HCT116 (cell line): Measurements from ENCODE around the gene GFY. TPM values are rescaled to one million over a fixed set of nuclear protein-coding genes. Genes with fewer than 3 reads are reported as not detected.
A peak's percentile ranks its signal among the peaks of the same experiment; 100 is the strongest.

Experiments used
- ATAC-seq: fragments of 200-7000 bp; cut with Tn5 transposase; 2 replicates; pipeline ENCODE4 v1.9.1; 2020; ENCODE audit warnings: mild to moderate bottlenecking, moderate library complexity
- BruUV-seq: library from RNA; stranded (reverse); fragments of 400-500 nt; replicated peaks from 2 replicates; lab custom pipeline; 2021; lab: Mats Ljungman, UMichigan
- CTCF ChIA-PET: fragments of 300-600 bp; sonication (Branson Sonifier 250); formaldehyde crosslinking; loops from one replicate; lab custom pipeline; 2021; ENCODE audit warnings: antibody characterized with exemption; lab: Charles Lee
- POLR2A ChIA-PET: fragments of 300-600, 350-600 bp; sonication (Branson Sonifier 250); formaldehyde crosslinking; loops from one replicate; lab custom pipeline; 2021; ENCODE audit warnings: antibody characterized with exemption; lab: Charles Lee
- RAD21 ChIA-PET, 2 experiments: fragments of 300-600 bp; sonication (Branson Sonifier 250); formaldehyde crosslinking; loops; one replicate each; lab custom pipeline; 2023; ENCODE audit warnings: low total read pairs in 2 of 2; ENCODE audit not compliant: uncharacterized antibody in 2 of 2, unreplicated experiment in 2 of 2, low non-redundant PET in 1 of 2; lab: Charles Lee
- DNase-seq: peaks from one replicate; pipeline ENCODE4 v3.0.0-alpha.2; 2010; ENCODE audit warnings: low read depth, low spot score
- H2AFZ ChIP-seq: fragments of 200-600 bp; shearing (Covaris generic), sonication (generic); 2 replicates; pipeline ENCODE4 v1.6.1; 2017; ENCODE audit warnings: low read depth, mixed run types, mixed read lengths, antibody characterized with exemption, low read length; ENCODE audit not compliant: poor library complexity, severe bottlenecking
- H3K27ac ChIP-seq: 2 replicates; pipeline ENCODE4 v1.5.1; 2012; ENCODE audit warnings: low read depth, low read length
- H3K27me3 ChIP-seq: fragments of 200-600 bp; sonication (generic); 2 replicates; pipeline ENCODE4 v1.6.1; 2016; ENCODE audit warnings: mixed run types, low read length, mixed read lengths; ENCODE audit not compliant: insufficient read depth
- H3K36me3 ChIP-seq, 2 experiments: fragments of 200-500 bp in 1 of 2; fragments of 200-600 bp in 1 of 2; sonication (Bioruptor generic) in 1 of 2; sonication (generic) in 1 of 2; 2 replicates each; pipeline versions ENCODE4 v1.5.1 to v1.6.1; 2014 to 2016; ENCODE audit warnings: low read length in 2 of 2, inconsistent platforms in 1 of 2, mixed read lengths in 1 of 2, mixed run types in 1 of 2; ENCODE audit not compliant: insufficient read depth in 2 of 2, control insufficient read depth in 1 of 2
- H3K4me1 ChIP-seq, 2 experiments: fragments of 200-600 bp in 1 of 2; sonication (generic) in 1 of 2; 2 replicates each; pipeline versions ENCODE4 v1.5.1 to v1.6.1; 2012 to 2017; ENCODE audit warnings: low read length in 2 of 2, inconsistent platforms in 1 of 2, mild to moderate bottlenecking in 1 of 2, mixed read lengths in 1 of 2, mixed run types in 1 of 2, moderate library complexity in 1 of 2; ENCODE audit not compliant: insufficient read depth in 2 of 2, control insufficient read depth in 1 of 2
- H3K4me2 ChIP-seq: fragments of 200-600 bp; sonication (generic); 2 replicates; pipeline ENCODE4 v1.6.1; 2017; ENCODE audit warnings: mixed run types, low read length, mixed read lengths
- H3K4me3 ChIP-seq, 2 experiments: fragments of 200-600 bp in 1 of 2; sonication (generic) in 1 of 2; replicated peaks in 1 of 2; 2 replicates each; pipeline ENCODE4 v1.5.1; 2011 to 2016; ENCODE audit warnings: low read length in 2 of 2, control low read depth in 1 of 2, low read depth in 1 of 2, mild to moderate bottlenecking in 1 of 2, mixed read lengths in 1 of 2, mixed run types in 1 of 2
- H3K79me2 ChIP-seq: fragments of 200-600 bp; sonication (generic); 2 replicates; pipeline ENCODE4 v1.6.1; 2017; ENCODE audit warnings: mild to moderate bottlenecking, mixed run types, low read length, moderate library complexity, mixed read lengths; ENCODE audit not compliant: insufficient read depth
- H3K9ac ChIP-seq: fragments of 200-600 bp; sonication (generic); 2 replicates; pipeline ENCODE4 v1.6.1; 2016; ENCODE audit warnings: low read length, mixed read lengths
- H3K9me2 ChIP-seq: fragments of 200-600 bp; sonication (generic), shearing (Covaris generic); 2 replicates; pipeline ENCODE4 v1.6.1; 2017; ENCODE audit warnings: mixed run types, mild to moderate bottlenecking, moderate library complexity; ENCODE audit not compliant: insufficient read depth
- H3K9me3 ChIP-seq, 2 experiments: fragments of 200-500 bp in 1 of 2; fragments of 200-600 bp in 1 of 2; sonication (Bioruptor generic) in 1 of 2; sonication (generic) in 1 of 2; 2 replicates each; pipeline ENCODE4 v1.6.1; 2014 to 2017; ENCODE audit warnings: low read length in 2 of 2, mixed read lengths in 2 of 2, inconsistent platforms in 1 of 2, low read depth in 1 of 2, mild to moderate bottlenecking in 1 of 2, mixed run types in 1 of 2, moderate library complexity in 1 of 2; ENCODE audit not compliant: control insufficient read depth in 1 of 2, insufficient read depth in 1 of 2
- H4K20me1 ChIP-seq: fragments of 200-600 bp; sonication (generic), shearing (Covaris generic); 2 replicates; pipeline ENCODE4 v1.6.1; 2017; ENCODE audit warnings: mixed run types, mild to moderate bottlenecking, moderate library complexity; ENCODE audit not compliant: insufficient read depth
- CBX3 ChIP-seq: IDR thresholded peaks from 2 replicates; pipeline ENCODE4 v1.6.1; 2012; ENCODE audit warnings: low read depth
- EGR1 ChIP-seq: IDR thresholded peaks from 2 replicates; pipeline ENCODE4 v1.6.1; 2012; ENCODE audit warnings: low read depth
- EZH2 ChIP-seq: fragments of 200-600 bp; sonication (generic); IDR thresholded peaks from 2 replicates; pipeline ENCODE4 v1.6.1; 2017; ENCODE audit warnings: antibody characterized with exemption, mixed run types
- JUND ChIP-seq: IDR thresholded peaks from 2 replicates; pipeline ENCODE4 v1.6.1; 2012
- POLR2A ChIP-seq: IDR thresholded peaks from 2 replicates; pipeline ENCODE4 v1.7.0; 2011; ENCODE audit warnings: borderline replicate concordance; ENCODE audit not compliant: insufficient read depth, insufficient read length; ENCODE audit errors: extremely low read depth
- POLR2AphosphoS5 ChIP-seq: IDR thresholded peaks from 2 replicates; pipeline ENCODE4 v1.6.1; 2011; ENCODE audit warnings: mild to moderate bottlenecking, low read depth, low read length, moderate library complexity
- RAD21 ChIP-seq: IDR thresholded peaks from 2 replicates; pipeline ENCODE4 v1.6.1; 2012; ENCODE audit warnings: low read depth, mild to moderate bottlenecking
- SIN3A ChIP-seq: IDR thresholded peaks from 2 replicates; pipeline ENCODE4 v1.6.1; 2012; ENCODE audit warnings: low read depth
- SRF ChIP-seq: IDR thresholded peaks from 2 replicates; pipeline ENCODE4 v1.6.1; 2012; ENCODE audit warnings: low read depth
- YY1 ChIP-seq: IDR thresholded peaks from 2 replicates; pipeline ENCODE4 v1.6.1; 2011; ENCODE audit warnings: low read length, low read depth, moderate library complexity, mild to moderate bottlenecking; ENCODE audit not compliant: insufficient replicate concordance; ENCODE audit errors: extremely low read depth
- ZFX ChIP-seq: fragments of 450-650 bp; IDR thresholded peaks from 2 replicates; pipeline ENCODE4 v1.6.1; 2017
- ZNF274 ChIP-seq: fragments of 200-500 bp; sonication (Bioruptor generic); IDR thresholded peaks from 2 replicates; pipeline ENCODE4 v1.6.1; 2014; ENCODE audit warnings: mild to moderate bottlenecking, low read depth, low read length, inconsistent platforms
- intact Hi-C: fragments of 100-400 bp; cut with micrococcal nuclease; formaldehyde crosslinking; loops from 2 replicates; pipeline ENCODE4 v1.10.0; 2022
- total RNA-seq: library from RNA; stranded (reverse); gene quantifications from one replicate; pipeline ENCODE4 v1.2.1, GENCODE V29; 2021; ENCODE audit not compliant: unreplicated experiment
- TF ChIP-seq, protein P1 (sequence below): IDR thresholded peaks from 2 replicates; pipeline ENCODE4 v1.6.1; 2011; ENCODE audit warnings: mild to moderate bottlenecking, low read length, moderate library complexity; ENCODE audit not compliant: insufficient replicate concordance; ENCODE audit errors: extremely low read depth
- TF ChIP-seq, protein P2 (sequence below): IDR thresholded peaks from 2 replicates; pipeline ENCODE4 v1.6.1; 2012
- TF ChIP-seq, protein P3 (sequence below): IDR thresholded peaks from 2 replicates; pipeline ENCODE4 v1.6.1; 2012

GFY gene
- total RNA-seq, 1 experiment from 2014 or later = 2.6 TPM

DNA sequence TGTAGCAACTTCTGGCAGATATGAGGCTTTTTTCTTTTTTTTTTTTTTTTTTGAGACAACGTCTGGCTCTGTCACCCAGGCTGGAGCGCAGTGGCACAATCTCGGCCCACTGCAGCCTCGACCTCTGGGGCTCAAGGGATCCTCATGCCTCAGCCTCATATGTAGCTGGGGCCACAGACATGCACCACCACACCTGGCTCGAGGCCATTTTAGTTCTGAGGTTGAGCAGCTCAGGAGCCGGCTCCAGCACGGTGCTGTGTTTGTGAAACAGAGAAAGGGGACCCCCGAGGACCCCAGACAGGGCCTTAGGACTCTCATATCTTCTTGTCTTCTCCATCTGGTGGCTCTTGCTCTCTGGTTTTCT is 45.4 kb downstream of the GFY start:
- Histone ChIP-seq H3K79me2 (no peaks in the 10 kb centered on the region), H3K27me3 (no peaks in the 10 kb centered on the region), H3K9me3 (no peaks in the 10 kb centered on the region), H3K4me2 (no peak overlapping the region), H3K4me1 (peaks cover 28 to 47% of the 10 kb centered on the region in 2 experiments), H4K20me1 (no peaks in the 10 kb centered on the region), H3K9ac (no peak overlapping the region), H3K36me3 (no peaks in the 10 kb centered on the region; a peak in 1 of 4 replicates), H3K27ac (no peak overlapping the region), H3K9me2 (no peaks in the 10 kb centered on the region), H2AFZ (no peak overlapping the region), H3K4me3 (no peak overlapping the region)
- ChIA-PET CTCF (no interaction called here), RAD21 (no interaction called here), POLR2A (no interaction called here)
- no TSS peak for BruUV-seq
- TF ChIP-seq, protein P1, sequence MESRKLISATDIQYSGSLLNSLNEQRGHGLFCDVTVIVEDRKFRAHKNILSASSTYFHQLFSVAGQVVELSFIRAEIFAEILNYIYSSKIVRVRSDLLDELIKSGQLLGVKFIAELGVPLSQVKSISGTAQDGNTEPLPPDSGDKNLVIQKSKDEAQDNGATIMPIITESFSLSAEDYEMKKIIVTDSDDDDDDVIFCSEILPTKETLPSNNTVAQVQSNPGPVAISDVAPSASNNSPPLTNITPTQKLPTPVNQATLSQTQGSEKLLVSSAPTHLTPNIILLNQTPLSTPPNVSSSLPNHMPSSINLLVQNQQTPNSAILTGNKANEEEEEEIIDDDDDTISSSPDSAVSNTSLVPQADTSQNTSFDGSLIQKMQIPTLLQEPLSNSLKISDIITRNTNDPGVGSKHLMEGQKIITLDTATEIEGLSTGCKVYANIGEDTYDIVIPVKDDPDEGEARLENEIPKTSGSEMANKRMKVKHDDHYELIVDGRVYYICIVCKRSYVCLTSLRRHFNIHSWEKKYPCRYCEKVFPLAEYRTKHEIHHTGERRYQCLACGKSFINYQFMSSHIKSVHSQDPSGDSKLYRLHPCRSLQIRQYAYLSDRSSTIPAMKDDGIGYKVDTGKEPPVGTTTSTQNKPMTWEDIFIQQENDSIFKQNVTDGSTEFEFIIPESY = no peak
- TF ChIP-seq JUND = no peak
- TF ChIP-seq, protein P2, sequence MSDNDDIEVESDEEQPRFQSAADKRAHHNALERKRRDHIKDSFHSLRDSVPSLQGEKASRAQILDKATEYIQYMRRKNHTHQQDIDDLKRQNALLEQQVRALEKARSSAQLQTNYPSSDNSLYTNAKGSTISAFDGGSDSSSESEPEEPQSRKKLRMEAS = no peak
- intact Hi-C loops = no loop called here
- ATAC-seq (no peak), DNase-seq (no peak)

DNA sequence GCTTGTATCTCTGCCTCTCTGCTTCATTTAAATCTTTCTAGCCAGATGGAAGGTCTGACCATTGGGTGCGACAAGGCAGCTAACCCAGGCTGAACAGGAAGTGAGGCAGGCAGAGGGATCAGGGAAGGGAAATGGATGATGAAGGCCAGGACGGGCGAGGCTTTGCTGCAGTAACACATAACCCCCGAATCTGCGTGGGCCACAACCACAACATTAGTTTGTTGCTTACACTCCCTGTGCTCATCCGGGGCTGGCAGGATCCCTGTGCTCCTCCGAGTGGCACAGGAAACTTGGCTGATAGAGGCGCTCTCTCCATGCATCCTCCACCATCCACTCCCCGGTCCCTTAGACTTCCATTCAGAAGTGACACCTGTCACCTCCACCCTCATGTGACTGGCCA is 47.7 kb downstream of the GFY start:
- H2AFZ ChIP-seq = no peak overlapping the region
- ChIA-PET POLR2A (interaction anchor here (0.9 to 1.6 kb wide), 2 partner anchors 20 kb away, joined by 3 to 4 read pairs; partner anchors contain the start of gene ALDH16A1), CTCF (interaction anchor here (1.0 to 2.1 kb wide), 6 partner anchors 20 to 120 kb away, joined by 3 to 11 read pairs (median 5); partner anchors contain the start of genes ALDH16A1 and RPS11), RAD21 (no interaction called here)
- no peaks in the 10 kb centered on the region for H3K9me2 ChIP-seq
- H4K20me1 ChIP-seq = no peaks in the 10 kb centered on the region
- H3K27ac ChIP-seq = no peak overlapping the region
- no peaks in the 10 kb centered on the region for H3K79me2 ChIP-seq
- peak overlapping the region; percentile 48; the same call in 1 of the 2 replicates for H3K4me2 ChIP-seq
- TF ChIP-seq, protein P1 = no peak
- TF ChIP-seq YY1 = no peak
- TF ChIP-seq, protein P3, sequence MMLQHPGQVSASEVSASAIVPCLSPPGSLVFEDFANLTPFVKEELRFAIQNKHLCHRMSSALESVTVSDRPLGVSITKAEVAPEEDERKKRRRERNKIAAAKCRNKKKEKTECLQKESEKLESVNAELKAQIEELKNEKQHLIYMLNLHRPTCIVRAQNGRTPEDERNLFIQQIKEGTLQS = no peak
- TF ChIP-seq JUND = no peak
- no peak for TF ChIP-seq POLR2AphosphoS5
- TF ChIP-seq EGR1 = no peak
- no peak for TF ChIP-seq CBX3
- no peak for TF ChIP-seq RAD21
- no peak for TF ChIP-seq SIN3A
- no peak for TF ChIP-seq EZH2
- no peak for TF ChIP-seq ZNF274
- TF ChIP-seq POLR2A = no peak
- no peak for TF ChIP-seq SRF
- no peak for TF ChIP-seq ZFX
- H3K27me3 ChIP-seq = no peaks in the 10 kb centered on the region
- no peak overlapping the region for H3K9ac ChIP-seq
- H3K36me3 ChIP-seq = no peaks in the 10 kb centered on the region; a peak in 1 of 4 replicates
- DNase-seq = no peak
- H3K4me3 ChIP-seq = no peak overlapping the region
- ATAC-seq = no peak
- no peaks in the 10 kb centered on the region for H3K9me3 ChIP-seq
- intact Hi-C loops = no loop called here
- no TSS peak for BruUV-seq
- peaks cover 35 to 60% of the 10 kb centered on the region in 2 experiments for H3K4me1 ChIP-seq
